ENCODE measurements around the gene TAS1R3.

DNA sequence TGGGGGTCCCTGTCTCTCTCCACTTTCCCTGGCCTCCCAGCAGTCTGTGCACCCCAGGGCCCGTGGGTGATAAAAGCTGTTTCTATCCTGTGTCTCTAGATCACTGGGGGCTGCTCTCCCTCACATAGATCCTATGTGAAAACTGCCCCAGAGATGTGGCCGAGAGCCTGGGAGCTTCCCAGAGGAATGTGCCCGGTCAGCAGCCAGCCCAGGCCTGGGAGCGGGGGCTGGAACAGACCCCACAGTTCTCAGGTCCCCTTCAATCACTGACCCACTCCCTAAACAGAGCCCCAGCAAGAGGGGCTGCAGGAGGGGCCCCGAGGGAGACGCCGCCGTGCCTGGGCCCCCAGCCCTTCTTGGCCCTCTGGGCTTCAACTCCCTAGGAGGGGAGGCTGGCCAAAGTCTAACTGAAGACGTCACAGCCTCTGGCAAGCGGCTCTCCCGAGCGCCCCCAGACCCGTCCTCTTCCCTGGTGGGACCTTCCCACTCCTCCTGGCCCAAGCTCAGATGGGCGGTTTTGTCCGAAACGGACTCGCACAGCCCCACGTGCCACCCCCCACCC lies 26.9 kb downstream of the TAS1R3 start:
- TF ChIP-seq CTCF (IDR thresholded peaks at IDR 0.05; ENCODE audit: low read depth, low read length, poor library complexity, severe bottlenecking) = no peak
- no peak for TF ChIP-seq EZH2phosphoT487 (IDR thresholded peaks at IDR 0.05; ENCODE audit: borderline replicate concordance, low read length)

Measured in DOHH2 (cell line).